ENCODE measurements around the gene RRAS2.
A peak's percentile ranks its signal among the peaks of the same experiment; 100 is the strongest.
"Not testable (repeated sequence)": the region's sequence is repeated elsewhere in the genome, so short reads cannot be mapped to it uniquely, and the experiment has no call there.

The RRAS2 gene

DNA sequence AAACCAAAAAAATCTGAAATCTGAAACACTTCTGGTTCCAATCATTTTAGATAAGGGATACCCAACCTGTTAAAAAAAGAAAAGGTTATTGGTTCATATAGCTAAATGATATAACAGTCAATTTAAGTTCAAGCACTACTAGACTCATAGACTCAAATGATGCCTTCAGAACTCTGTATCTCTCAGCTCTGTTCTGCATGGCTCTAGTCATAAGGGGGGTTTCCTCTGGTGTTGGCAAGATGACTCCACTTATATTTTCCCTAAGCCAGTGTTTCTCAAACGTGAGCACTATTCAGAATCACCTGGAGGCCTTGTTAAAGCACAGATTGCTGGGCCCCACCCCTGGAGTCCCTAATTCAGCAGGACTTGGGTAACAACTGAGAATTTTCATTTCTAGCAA, 11.5 kb upstream of the RRAS2 start:
- DNase-seq: no peak

DNA sequence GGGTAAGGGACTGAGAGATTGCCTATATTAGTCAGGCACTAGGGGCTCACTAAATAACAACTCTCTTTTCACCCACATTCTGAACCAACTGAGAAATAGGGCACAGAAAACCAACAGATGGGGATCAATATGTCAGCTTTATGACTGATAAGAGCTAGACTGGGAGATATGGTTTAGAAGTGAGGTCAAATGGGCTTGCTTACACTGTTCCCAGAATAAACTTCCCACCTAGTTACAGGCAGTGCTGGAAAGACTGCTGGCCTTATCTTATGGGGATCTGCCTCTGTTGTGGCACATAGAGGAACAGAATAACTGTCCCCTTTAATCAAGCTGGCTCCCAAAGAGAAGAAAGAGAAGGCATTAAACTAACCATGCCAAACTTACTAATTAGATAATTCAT, 10.6 kb upstream of the RRAS2 start:
- no peak for DNase-seq

DNA sequence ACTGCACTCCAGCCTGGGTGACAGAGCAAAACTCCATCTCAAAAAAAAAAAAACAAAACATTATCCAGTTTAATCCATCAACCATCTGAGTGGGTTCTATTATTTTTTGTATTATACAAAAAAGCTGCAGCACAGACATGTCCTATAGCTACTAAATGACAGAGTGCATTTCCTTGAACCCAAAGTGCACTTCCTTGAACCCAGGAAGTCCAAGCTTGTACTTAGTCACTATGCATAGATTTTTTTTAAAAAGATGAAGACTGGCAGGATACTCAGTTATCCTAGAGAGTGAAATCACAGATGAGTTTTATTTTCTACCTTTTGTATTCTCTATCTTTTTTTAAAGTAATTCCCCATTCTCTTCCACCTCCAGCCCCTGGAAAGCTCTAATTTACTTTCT, 8.0 kb upstream of the RRAS2 start:
- DNase-seq: no peak

DNA sequence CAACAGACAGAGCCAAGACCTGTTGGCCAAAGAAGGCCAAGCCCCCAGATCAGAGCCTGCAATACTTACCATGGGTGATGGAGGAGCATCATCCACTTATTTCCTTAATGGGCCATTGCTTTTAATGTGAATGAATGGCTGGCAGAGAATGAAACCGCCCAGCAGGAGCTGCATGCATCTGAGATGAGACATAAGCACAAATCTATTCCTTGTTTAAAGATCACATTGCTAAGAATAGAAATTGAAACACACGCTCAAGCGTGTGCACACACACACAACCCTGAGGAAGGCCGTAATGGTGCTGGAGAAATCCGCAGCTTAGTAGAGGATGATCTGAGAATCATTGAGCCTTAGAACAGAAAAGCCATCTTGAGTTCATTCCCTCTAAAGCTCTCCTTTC, 5.3 kb upstream of the RRAS2 start:
- no peak for DNase-seq

DNA sequence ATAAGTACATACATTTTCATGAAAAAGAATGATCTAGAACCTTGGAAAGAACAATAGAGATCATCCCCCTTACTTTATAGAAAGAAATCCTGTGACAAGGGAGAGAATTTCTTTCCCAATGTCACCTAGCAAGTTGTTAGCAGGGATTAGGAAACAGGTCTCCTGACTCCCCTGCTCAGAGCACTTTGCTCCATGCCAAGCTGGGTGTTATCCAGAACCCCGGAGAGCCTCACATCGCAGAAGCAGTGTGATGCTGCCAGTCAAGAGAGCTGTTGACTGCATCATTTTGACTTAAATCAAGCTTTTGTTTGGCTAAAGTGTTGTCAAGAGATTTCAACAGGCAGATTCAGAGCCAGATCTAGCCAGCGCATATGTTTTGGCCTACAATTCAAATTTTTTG, 3.6 kb upstream of the RRAS2 start:
- DNase-seq: no peak

DNA sequence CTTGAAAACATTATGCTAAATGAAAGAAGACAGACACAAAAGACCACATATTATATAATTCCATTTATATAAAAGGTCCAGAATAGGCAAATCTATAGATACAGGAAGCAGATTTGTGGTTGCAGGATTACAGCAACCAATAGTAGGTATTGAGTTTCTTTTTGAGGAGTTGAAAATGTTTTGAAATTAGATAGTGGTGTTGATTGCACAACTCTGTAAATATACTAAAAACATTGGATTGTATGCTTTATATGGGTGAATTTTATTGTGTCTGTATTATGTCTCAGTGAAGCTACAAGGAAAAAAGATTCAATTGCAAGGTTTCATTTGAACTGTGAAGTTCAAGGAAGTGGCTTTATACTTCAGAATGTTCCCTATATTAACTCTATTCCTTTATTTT, 3.0 kb upstream of the RRAS2 start:
- no peak for DNase-seq

DNA sequence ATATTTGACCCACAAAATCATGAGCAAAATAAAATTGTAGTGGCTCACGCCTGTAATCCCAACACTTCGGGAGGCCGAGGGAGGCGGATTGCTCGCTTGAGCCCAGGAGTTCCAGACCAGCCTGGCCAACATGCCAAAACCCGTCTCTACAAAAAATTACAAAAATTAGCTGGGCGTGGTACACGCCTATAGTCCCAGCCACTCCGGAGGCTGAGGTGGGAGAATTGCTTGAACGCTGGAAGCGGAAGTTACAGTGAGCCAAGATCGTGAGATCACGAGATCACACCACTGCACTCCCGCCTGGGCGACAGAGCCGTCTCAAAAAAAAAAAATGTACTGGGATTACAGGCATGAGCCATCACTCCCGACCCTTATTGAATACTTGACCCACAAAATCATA, 2.0 kb upstream of the RRAS2 start:
- no peak for DNase-seq

DNA sequence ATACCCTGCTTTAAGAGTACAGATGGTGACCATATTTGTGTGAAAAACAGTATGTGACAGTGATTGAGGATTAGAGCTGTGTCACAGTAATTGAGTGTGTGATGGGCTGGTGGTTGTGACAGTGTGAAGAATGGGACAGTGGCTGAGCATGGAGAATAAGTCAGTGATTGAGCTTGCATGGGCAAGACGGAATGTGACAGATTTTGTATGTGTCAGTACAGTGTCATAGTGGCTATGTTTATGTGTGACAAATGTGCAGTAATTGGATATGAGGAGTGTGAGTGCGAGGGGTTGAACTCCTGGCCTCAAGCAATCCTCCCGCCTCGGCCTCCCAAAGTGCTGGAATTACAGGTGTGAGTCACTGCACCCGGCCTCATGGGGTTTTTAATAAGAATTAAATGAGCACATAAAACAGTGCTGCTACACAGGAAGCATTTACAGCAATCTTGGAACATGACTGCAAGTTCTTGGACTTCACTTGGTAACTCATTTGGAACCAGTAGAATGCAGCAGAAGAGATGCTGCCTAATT, 583 bp upstream of the RRAS2 start:
- no peak for DNase-seq

DNA sequence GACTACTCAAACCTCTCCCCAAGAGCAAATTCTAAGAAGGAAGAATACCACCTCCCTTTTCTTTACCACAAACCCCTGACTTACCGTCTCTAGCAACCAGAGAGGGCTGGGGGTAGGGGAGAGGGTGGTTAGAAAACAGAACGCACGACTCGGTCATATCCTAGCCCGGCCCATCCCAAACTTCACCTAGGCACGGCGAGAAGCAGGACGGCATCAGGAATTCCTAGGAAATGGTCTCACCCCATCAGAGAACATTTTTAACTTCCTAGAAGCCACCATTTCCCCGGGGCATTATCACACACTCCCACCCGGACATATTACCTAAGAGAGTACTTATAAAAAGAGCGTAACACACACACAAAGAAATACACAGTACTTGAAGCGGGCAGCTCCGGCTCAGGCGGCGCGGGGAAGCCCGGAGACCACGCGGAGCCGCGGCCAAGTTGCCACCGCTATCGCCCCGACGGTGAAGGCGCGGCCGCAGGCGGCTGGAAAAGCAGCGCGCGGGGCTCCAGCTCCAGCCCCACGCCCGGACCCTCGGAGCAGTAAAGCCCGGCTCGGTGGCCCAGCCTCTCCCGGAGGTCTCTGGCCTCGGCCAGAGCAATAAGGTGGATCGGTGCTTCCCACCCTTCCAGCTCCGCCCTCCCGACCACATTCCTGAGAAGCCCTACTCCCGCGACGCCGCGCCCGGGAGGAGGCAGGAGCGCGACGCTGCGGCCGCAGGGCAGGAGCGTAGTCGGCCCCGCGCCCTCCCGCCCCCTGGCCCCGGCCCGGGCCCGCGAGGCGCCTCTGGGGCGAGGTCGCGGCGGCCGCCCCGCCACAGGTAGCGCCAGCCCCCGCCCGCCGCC, 878 bp downstream of the RRAS2 start:
- DNase-seq: peak; percentile 65 to 68

DNA sequence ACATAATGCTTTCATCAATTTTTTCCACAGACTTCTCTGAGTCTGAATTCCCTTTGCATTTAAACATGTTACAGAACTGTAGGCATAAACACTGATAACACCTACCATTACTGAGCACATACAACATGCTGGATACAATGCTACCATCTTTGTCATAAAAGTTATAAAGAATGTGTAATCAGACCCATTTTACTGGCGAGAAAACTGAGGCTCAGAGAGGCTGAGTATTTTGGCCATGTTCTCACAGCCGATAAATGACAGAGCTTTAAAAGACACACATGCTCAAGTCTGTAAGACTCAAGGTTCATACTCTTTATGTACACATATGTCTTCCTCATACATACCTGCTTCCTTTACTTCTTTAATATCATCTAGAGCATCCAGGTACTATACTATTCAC, 2.6 kb downstream of the RRAS2 start:
- no peak for DNase-seq

DNA sequence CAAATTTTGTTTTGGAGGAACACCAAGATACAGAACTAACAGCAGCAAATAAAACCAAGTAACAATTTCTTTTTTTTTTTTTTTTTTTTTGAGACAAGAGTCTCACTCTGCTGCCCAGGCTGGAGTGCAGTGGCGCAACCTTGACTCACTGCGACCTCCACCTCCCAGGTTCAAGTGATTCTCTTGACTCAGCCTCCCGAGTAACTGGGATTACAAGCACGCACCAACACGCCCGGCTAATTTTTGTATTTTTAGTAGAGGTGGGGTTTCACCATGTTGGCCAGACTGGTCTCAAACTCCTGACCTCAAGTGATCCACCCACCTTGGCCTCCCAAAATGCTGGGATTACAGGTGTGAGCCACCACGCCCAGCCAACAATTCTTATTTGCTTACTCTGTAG, 4.4 kb downstream of the RRAS2 start:
- not testable (repeated sequence) for DNase-seq

DNA sequence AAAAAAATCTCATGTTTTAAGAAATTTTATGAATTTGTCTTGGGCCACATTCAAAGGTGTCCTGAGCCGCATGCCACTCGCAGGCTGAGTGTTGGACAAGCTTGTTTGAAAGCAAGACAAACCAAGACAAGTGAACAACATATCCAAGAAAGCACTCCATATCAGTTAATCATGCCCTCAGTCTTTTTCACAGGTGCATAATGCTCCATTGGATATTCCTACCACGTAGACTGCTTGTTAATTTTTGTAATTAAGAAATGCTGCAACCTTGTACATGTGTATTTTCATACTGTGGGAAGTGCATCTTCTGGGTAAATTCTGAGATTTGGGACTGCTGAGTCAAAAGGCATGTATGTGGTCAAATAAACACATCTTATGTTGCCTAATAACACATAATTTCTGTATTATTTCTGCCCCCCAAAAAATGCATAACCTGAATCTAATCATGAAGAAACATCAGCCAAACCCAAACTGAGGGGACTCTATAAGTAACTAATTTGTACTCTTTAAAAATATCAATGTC, 8.2 kb downstream of the RRAS2 start:
- DNase-seq: no peak

DNA sequence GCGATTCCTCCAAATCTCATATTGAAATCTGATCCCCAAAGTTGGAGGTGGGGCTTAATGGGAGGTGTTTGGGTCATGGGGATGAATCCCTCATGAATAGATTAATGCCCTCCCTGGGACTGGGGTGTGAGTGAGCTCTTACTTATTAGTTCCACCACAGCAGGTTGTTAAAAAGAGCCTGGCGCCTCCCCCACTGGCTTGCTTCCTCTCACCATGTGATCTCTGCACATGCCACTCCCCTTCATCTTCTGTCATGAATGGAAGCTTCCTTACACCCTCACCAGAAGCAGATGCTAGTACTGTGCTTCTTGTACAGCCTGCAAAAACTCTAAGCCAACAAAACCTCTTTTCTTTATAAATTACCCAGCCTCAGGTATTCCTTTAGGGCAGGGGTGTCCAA, 8.8 kb downstream of the RRAS2 start:
- DNase-seq: no peak

DNA sequence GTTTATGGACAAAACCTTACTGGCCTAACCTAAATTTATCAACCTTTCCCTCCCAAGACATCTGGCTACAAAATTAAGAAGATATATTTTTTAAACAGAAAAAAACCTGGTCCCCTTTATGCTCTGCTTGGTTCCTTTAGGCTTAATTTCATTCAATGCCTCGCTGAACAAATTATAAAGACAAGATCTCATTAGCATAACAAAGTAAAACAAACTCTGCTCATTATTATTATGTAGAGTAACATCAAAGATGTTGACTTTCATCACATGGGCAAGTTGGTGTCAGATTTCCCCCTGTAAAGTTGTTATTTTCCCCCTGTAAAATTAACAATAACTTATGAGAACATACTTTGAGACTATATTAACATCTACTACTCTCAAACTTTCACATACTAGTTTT, 11.0 kb downstream of the RRAS2 start:
- no peak for DNase-seq

DNA sequence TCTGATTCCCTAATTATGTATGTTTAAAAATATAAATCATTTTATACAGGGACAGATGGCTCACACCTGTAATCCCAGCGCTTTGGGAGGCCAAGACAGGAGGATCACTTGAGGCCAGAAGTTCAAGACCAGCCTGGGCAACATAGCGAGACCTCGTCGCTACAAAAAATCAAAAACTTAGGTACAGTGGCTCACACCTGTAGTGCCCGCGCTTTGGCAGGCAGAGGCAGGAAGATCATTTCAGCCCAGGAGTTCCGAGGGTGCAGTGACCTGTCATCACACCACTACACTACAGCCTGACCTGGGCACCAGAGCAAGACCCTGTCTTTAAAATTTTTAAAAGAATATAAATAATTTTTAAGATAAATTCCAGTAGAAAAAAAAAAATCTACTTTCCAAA, 11.5 kb downstream of the RRAS2 start:
- no peak for DNase-seq

DNA sequence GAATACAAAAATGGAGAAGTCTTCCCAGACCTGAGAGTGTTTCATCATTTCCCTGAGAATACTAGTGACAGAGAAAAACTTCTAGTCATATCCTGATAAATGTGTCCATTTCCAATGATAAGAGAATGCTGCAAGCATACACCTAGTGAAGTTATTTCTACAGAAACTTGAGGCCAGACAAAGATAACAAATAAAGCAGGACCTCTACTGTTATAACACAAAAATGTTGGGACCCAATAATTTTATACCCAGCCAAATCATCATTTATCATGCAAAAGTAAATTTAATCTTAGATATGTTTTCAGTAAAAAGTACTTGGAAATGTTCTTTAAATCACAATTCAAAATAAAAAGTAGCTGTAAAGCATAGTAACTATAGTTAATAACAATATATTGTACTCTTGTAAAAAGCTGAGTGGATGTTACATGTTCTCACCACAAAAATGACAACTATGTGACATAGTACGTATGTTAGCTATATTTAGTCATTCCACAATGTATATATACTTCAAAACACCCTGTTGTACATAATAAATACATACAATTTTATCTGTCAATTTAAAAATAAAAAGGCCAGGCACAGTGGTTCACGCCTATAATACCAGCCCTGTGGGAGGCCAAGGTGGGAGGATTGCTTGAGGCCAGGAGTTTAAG, 12.6 kb downstream of the RRAS2 start:
- no peak for DNase-seq

DNA sequence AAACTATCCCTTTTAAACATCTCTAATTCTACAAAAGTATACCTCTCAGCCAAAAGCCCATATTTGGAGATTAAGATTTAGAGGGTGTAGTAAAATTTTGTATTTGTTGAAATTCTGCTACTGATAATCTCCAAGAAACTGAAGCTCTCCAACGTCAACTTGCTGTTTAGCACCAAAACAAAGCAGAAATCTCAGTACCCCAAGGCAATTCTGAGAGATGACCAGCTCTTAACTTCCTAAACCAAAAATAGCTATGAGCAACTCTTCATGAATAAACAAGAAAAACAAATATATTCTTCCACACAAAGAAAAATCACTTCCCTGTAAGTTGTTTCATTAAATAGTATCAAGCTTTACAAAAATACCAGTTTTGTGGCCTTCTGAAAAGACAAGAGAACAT, 13.3 kb downstream of the RRAS2 start:
- no peak for DNase-seq

DNA sequence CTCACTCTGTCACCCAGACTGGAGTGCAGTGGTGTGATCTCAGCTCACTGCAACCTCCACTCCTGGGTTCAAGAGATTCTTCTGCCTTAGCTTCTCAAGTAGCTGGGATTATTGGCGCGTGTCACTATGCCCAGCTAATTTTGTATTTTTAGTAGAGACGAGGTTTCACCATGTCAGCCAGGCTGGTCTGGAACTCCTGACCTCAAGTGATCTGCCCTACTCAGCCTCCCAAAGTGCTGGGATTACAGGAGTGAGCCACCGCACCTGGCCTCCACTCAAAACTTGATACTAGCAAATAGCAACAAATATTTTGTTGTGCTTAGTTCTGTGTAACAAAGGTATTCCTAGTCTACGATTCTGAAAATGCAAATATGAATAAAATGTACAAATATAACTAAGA, 14.0 kb downstream of the RRAS2 start:
- not testable (repeated sequence) for DNase-seq

DNA sequence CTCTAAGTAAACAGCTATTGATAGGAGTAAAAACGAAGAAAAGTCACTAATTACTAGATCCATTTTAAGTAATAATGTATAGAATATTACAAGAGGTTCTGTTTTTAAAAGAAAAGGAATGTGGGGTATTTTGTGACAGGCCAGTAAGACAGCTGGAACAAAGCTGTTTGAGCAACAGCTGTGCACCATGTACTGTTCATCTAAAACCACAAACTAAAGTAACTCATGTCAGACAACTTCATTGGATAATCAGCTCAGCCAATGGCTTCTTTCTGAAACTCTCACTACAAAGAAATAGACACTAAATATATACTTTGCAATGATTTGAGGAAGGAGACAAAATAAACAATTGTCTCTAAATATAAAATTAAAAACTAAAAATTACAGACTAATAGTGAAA, 16.1 kb downstream of the RRAS2 start:
- no peak for DNase-seq

DNA sequence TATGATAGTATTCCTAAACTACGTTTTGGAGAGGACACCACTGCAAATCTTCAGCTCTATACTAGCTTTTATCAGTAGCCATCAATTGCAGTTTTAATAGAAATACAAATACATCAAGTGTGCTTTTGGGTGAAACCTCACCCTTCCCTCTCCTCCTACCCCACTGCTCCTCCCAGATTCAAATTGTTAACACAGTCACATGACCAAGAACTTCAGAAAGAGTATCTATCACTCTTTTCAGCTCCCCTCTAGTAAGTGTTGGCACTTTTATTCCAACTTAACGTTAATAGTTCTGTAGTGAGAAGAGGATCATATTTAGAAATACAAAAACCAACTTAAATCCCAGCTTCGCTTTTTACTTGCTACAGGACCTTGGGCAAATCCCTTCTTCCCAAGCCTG, 17.0 kb downstream of the RRAS2 start:
- no peak for DNase-seq

DNA sequence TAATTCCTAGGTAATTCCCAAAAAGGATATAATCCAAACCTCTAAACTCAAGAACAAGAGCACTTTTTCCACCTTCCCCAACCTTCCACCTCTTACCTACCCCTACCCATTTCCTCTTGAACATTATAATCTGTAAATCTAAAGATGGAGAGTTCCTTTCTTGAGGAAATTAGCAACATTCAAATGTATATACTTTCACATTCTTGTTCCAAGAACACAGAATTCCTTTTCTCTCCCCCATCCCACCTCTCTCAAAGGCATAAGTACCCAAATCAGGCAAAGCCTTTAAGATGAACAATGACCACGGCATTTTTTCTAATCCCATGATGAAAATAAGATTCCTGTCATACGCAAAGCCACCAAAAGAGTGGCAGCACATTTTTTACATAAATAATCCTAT, 18.3 kb downstream of the RRAS2 start:
- no peak for DNase-seq

DNA sequence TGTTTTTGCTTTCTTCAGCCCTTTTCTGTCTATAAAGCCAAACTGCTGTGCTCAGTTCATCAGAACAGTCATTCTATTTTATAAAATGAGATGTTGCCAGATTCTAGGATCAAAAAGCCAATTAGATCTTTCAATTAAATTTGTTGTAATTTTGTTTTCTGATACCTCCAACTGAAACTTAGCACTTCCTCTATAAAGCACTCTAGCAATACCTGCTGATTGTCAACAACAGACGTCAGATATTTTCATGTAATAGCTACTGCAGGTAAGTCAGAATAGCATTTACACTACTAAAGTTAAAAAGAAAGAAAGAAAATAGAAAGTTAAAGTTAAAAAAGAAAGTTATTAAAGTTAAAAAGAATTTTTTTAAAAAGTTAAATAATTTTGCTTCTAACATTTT, 19.6 kb downstream of the RRAS2 start:
- DNase-seq: no peak

DNA sequence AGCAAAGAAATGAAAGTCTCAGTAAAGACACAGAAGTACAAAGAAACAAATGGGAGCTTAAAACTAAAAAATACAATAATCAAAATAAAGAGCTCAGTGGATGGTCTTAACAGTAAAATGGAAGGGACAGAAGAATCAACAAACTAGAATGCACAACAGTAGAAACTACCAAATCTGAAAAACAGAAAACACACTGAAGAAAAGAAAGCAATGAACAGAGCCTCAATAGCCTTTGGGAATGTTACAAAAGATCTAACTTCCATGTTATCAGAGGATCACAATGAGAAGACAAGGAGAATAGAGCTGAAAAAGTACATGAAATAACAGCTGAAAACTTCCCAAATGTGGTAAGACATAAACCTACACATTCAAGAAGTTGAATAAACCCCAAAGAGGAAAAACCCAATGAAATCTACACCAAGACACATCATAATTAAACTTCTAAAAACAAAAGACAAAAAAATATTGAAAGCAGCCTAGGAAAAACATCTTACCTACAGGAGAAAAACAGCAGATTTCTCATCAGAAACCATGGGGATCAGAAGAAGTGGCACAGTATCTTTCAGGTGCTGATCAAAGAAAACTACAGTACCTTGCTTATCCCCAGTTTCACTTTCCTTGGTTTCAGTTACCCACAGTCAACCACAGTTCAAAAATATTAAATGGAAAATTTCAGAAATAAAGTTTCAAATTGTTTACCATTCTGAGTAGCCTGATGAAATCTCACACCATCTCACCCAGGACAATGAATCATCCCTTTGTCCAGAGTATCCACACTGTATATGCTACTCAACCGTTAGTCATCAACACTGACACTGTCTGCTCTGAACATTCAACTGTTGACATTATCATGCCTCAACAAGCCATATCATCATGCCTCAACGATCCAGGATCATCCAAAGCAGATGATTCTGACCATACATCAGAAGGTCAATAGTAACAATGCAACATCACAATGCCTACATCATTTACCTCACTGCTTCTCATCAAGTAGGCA, 22.2 kb downstream of the RRAS2 start:
- DNase-seq: peak; percentile 65 to 87

Data from SW 1271 (cell line).